GM08714 (cell line): ENCODE data around the gene FLT4.

Experiments used
- H3K4me3 ChIP-seq: fragments of 200-500 bp; sonication (Bioruptor generic); 2 replicates; pipeline ENCODE4 v1.5.1; 2014; ENCODE audit warnings: mild to moderate bottlenecking, low read length, inconsistent platforms
- ZNF274 ChIP-seq: IDR thresholded peaks from 2 replicates; pipeline ENCODE4 v1.6.1; 2012; ENCODE audit warnings: mild to moderate bottlenecking, low read depth, low read length

FLT4 gene

GRCh38 chr5:180628827-180629750, 20.3 kb downstream of the FLT4 start:
- no peak for TF ChIP-seq ZNF274

GRCh38 chr5:180628211-180628610, 21.2 kb downstream of the FLT4 start:
- TF ChIP-seq ZNF274: no peak
- H3K4me3 ChIP-seq: no peak overlapping the region

More at GRCh38 chr5:180628827-180629750, 20.3 kb downstream of the FLT4 start:
- H3K4me3 ChIP-seq: no peak overlapping the region

- TF ChIP-seq ZNF274: no peak
- H3K4me3 ChIP-seq: no peak overlapping the region
These were observed 21.8 kb downstream of the FLT4 start for GRCh38 chr5:180627386-180628120.

- no peak overlapping the region for H3K4me3 ChIP-seq
- no peak for TF ChIP-seq ZNF274
These were observed 22.6 kb downstream of the FLT4 start for GRCh38 chr5:180626661-180627385.

- TF ChIP-seq ZNF274: no peak
- no peak overlapping the region for H3K4me3 ChIP-seq
These were observed 23.4 kb downstream of the FLT4 start for GRCh38 chr5:180625791-180626660.

GRCh38 chr5:180625125-180625790, 24.1 kb downstream of the FLT4 start:
- no peak for TF ChIP-seq ZNF274

GRCh38 chr5:180624587-180624986, 24.8 kb downstream of the FLT4 start:
- TF ChIP-seq ZNF274: no peak
- H3K4me3 ChIP-seq: no peak overlapping the region

More at GRCh38 chr5:180625125-180625790, 24.1 kb downstream of the FLT4 start:
- H3K4me3 ChIP-seq: no peak overlapping the region

GRCh38 chr5:180623844-180624243, 25.6 kb downstream of the FLT4 start:
- no peak for TF ChIP-seq ZNF274
- H3K4me3 ChIP-seq: no peak overlapping the region

GRCh38 chr5:180623411-180623834, 26.0 kb downstream of the FLT4 start:
- H3K4me3 ChIP-seq: no peak overlapping the region
- TF ChIP-seq ZNF274: no peak

- no peak overlapping the region for H3K4me3 ChIP-seq
- TF ChIP-seq ZNF274: no peak
These were observed 26.5 kb downstream of the FLT4 start for GRCh38 chr5:180622910-180623309.

GRCh38 chr5:180621311-180621710, 28.1 kb downstream of the FLT4 start:
- TF ChIP-seq ZNF274: no peak
- no peak overlapping the region for H3K4me3 ChIP-seq

GRCh38 chr5:180620014-180620413, 29.4 kb downstream of the FLT4 start:
- TF ChIP-seq ZNF274: no peak
- H3K4me3 ChIP-seq: no peak overlapping the region

GRCh38 chr5:180619563-180619915, 29.9 kb downstream of the FLT4 start:
- TF ChIP-seq ZNF274: no peak
- no peak overlapping the region for H3K4me3 ChIP-seq
